Measurements from ENCODE around the gene TOX3.

The TOX3 gene

GRCh38 chr16:52581530-52581929 is 34.6 kb upstream of the TOX3 start:
- peak; percentile 1 for TF ChIP-seq CTCF (IDR thresholded peaks at IDR 0.05; ENCODE audit: control insufficient read depth, insufficient read depth, low read depth, low read length, missing control alignments)

GRCh38 chr16:52580488-52580887 is 33.5 kb upstream of the TOX3 start:
- no peak for DNase-seq (ENCODE audit: low read depth)
- no peak for TF ChIP-seq CTCF (IDR thresholded peaks at IDR 0.05; ENCODE audit: control insufficient read depth, insufficient read depth, low read depth, low read length, missing control alignments)
- H3K4me3 ChIP-seq (ENCODE audit: control insufficient read depth, low read depth, low read length), result no peak overlapping the region

More at GRCh38 chr16:52581530-52581929, 34.6 kb upstream of the TOX3 start:
- no peak overlapping the region for H3K4me3 ChIP-seq (ENCODE audit: control insufficient read depth, low read depth, low read length)
- DNase-seq (ENCODE audit: low read depth), result no peak

GRCh38 chr16:52578829-52579498 is 32.0 kb upstream of the TOX3 start:
- no peak for DNase-seq (ENCODE audit: low read depth)
- no peak overlapping the region for H3K4me3 ChIP-seq (ENCODE audit: control insufficient read depth, low read depth, low read length)
- TF ChIP-seq CTCF (IDR thresholded peaks at IDR 0.05; ENCODE audit: control insufficient read depth, insufficient read depth, low read depth, low read length, missing control alignments), result no peak

GRCh38 chr16:52578007-52578828 is 31.3 kb upstream of the TOX3 start:
- no peak for TF ChIP-seq CTCF (IDR thresholded peaks at IDR 0.05; ENCODE audit: control insufficient read depth, insufficient read depth, low read depth, low read length, missing control alignments)
- no peak overlapping the region for H3K4me3 ChIP-seq (ENCODE audit: control insufficient read depth, low read depth, low read length)
- DNase-seq (ENCODE audit: low read depth), result no peak

GRCh38 chr16:52577130-52577706 is 30.3 kb upstream of the TOX3 start:
- H3K4me3 ChIP-seq (ENCODE audit: control insufficient read depth, low read depth, low read length), result no peak overlapping the region
- DNase-seq (ENCODE audit: low read depth), result no peak
- TF ChIP-seq CTCF (IDR thresholded peaks at IDR 0.05; ENCODE audit: control insufficient read depth, insufficient read depth, low read depth, low read length, missing control alignments), result no peak

- no peak overlapping the region for H3K4me3 ChIP-seq (ENCODE audit: control insufficient read depth, low read depth, low read length)
- no peak for TF ChIP-seq CTCF (IDR thresholded peaks at IDR 0.05; ENCODE audit: control insufficient read depth, insufficient read depth, low read depth, low read length, missing control alignments)
- no peak for DNase-seq (ENCODE audit: low read depth)
Observed at GRCh38 chr16:52573365-52574299, 26.7 kb upstream of the TOX3 start.

Data from AG09309 (cell line).